ENCODE measurements around the gene HOXB5. TPM values are rescaled to one million over a fixed set of nuclear protein-coding genes. Genes with fewer than 3 reads are reported as not detected.

HOXB5 gene
- total RNA-seq, 6 donors from 2014 or later = 0.39 to 5.0 (median 1.5) TPM

GRCh38 chr17:48628649-48629410 is 35.3 kb upstream of the HOXB5 start:
- H3K27me3 ChIP-seq = peaks cover 3 to 88% (median 69%) of the 10 kb centered on the region in 4 donors

GRCh38 chr17:48627623-48628521 is 34.3 kb upstream of the HOXB5 start:
- WGBS, 2 donors = 35 to 37% methylated on average over 26 to 27 of the region's 27 CpGs
- Histone ChIP-seq H3K36me3 (no peaks in the 10 kb centered on the region), H3K27ac (no peak overlapping the region), H3K4me3 (no peak overlapping the region), H3K9me3 (no peaks in the 10 kb centered on the region), H3K27me3 (peaks cover 3 to 86% (median 66%) of the 10 kb centered on the region in 4 donors), H3K4me1 (peaks cover 24 to 27% (median 24%) of the 10 kb centered on the region in 4 donors)
- DNase-seq = no peak
- TF ChIP-seq POLR2AphosphoS5 (IDR thresholded peaks at IDR 0.05) = no peak
- TF ChIP-seq, protein P1, sequence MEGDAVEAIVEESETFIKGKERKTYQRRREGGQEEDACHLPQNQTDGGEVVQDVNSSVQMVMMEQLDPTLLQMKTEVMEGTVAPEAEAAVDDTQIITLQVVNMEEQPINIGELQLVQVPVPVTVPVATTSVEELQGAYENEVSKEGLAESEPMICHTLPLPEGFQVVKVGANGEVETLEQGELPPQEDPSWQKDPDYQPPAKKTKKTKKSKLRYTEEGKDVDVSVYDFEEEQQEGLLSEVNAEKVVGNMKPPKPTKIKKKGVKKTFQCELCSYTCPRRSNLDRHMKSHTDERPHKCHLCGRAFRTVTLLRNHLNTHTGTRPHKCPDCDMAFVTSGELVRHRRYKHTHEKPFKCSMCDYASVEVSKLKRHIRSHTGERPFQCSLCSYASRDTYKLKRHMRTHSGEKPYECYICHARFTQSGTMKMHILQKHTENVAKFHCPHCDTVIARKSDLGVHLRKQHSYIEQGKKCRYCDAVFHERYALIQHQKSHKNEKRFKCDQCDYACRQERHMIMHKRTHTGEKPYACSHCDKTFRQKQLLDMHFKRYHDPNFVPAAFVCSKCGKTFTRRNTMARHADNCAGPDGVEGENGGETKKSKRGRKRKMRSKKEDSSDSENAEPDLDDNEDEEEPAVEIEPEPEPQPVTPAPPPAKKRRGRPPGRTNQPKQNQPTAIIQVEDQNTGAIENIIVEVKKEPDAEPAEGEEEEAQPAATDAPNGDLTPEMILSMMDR (IDR thresholded peaks at IDR 0.05) = no peak
- no peak for TF ChIP-seq EP300 (IDR thresholded peaks at IDR 0.05)
- TF ChIP-seq POLR2A (IDR thresholded peaks at IDR 0.05) = no peak
- ATAC-seq (ENCODE audit: low FRiP score in 2 of 2) = no peak

More at GRCh38 chr17:48628649-48629410, 35.3 kb upstream of the HOXB5 start:
- Histone ChIP-seq H3K36me3 (no peaks in the 10 kb centered on the region), H3K27ac (no peak overlapping the region), H3K9me3 (no peaks in the 10 kb centered on the region), H3K4me1 (peaks cover 24 to 32% (median 27%) of the 10 kb centered on the region in 4 donors), H3K4me3 (no peak overlapping the region)
- ATAC-seq (ENCODE audit: low FRiP score in 2 of 2) = no peak
- TF ChIP-seq POLR2AphosphoS5 (IDR thresholded peaks at IDR 0.05) (no peak), EP300 (IDR thresholded peaks at IDR 0.05) (no peak), POLR2A (IDR thresholded peaks at IDR 0.05) (no peak)
- TF ChIP-seq, protein P1 (IDR thresholded peaks at IDR 0.05) = no peak
- DNase-seq = no peak
- 14 to 28% methylated on average over 5 of the region's 5 CpGs for WGBS, 2 donors

- no peak for DNase-seq
- H3K36me3 ChIP-seq = no peaks in the 10 kb centered on the region
- H3K4me3 ChIP-seq = no peak overlapping the region
- H3K9me3 ChIP-seq = no peaks in the 10 kb centered on the region
- no peak for TF ChIP-seq EP300 (IDR thresholded peaks at IDR 0.05)
- no peak for TF ChIP-seq POLR2A (IDR thresholded peaks at IDR 0.05)
- TF ChIP-seq, protein P1 (IDR thresholded peaks at IDR 0.05) = no peak
- no peak for TF ChIP-seq POLR2AphosphoS5 (IDR thresholded peaks at IDR 0.05)
- 14 to 27% methylated on average over 5 of the region's 5 CpGs for WGBS, 2 donors
- ATAC-seq (ENCODE audit: low FRiP score in 2 of 2) = no peak
- H3K4me1 ChIP-seq = peaks cover 24 to 27% (median 24%) of the 10 kb centered on the region in 4 donors
- peaks cover 3 to 83% (median 64%) of the 10 kb centered on the region in 4 donors for H3K27me3 ChIP-seq
- no peak overlapping the region for H3K27ac ChIP-seq
Measured at GRCh38 chr17:48627118-48627597, 33.6 kb upstream of the HOXB5 start.

DNA sequence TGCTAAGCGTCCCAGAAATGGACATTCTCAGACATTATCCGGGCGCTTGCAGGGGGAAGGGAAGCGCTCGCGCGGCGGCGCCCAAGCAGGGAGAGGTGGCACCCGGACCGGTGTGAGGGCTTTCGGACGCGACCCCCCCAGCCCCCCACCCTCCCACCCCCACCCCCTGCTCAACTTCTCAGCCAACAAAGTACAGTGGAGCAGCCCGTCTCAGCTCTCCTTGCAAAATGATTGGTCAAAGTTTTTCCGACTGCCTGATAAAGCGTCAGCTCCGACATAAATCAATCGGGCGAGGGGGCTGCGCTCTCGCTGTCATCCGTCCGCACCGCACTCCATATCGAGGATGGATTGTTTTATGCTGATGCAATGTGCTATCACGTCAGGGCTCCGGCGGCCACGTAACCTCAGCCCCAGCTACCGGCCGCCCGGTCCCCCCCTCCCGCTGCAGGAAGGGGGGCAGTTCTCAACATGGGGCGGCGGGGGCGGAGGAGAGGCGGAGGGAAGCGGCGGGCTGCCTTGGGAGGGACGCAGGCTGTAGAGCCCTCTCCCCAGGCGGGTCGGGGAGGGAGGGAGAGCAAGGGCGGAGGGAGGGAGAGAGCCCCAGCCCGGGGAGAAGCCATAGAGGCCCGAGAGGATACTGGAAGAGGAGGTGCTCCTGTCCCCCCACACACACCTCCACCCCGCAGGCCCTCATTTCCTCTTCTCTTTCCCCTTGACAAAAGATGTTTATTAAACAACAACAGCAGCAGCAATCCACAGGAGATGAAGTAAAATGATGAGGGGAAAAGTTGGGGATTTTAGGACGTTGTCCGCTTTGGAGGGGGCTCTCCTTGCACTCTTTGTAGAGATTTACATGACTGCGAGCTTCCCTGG is 32.9 kb upstream of the HOXB5 start, which contains the start of gene HOXB9:
Gene HOXB9 (minus strand): TSS at position 114 of the 873 bp plus-strand sequence. CDS start 89 bp downstream, at position 25.
- Histone ChIP-seq H3K9me3 (no peaks in the 10 kb centered on the region), H3K27ac (no peak within 1 kb of the TSS), H3K4me3 (peak within 1 kb of the TSS in 3 of 4 donors; percentile 22 to 42 (median 38)), H3K27me3 (peaks cover 3 to 86% (median 64%) of the 10 kb centered on the region in 4 donors), H3K4me1 (peaks cover 24 to 27% (median 24%) of the 10 kb centered on the region in 4 donors), H3K36me3 (no peaks in the 10 kb centered on the region)
- no peak for TF ChIP-seq POLR2A (IDR thresholded peaks at IDR 0.05)
- TF ChIP-seq POLR2AphosphoS5 (IDR thresholded peaks at IDR 0.05) = no peak
- TF ChIP-seq, protein P1 (IDR thresholded peaks at IDR 0.05) = no peak
- no peak for TF ChIP-seq EP300 (IDR thresholded peaks at IDR 0.05)
- ATAC-seq (ENCODE audit: low FRiP score in 2 of 2) (peak in 1 of 2 donors; percentile 3), DNase-seq (peak in 1 of 2 donors; percentile 74)
- WGBS, 2 donors = 7 to 8% methylated on average over 10 to 22 of the region's 50 CpGs

All from upper lobe of left lung (tissue), 6 donors.